Stimulated activated CD8-positive, alpha-beta memory T cell treated with anti-CD3 and anti-CD28 coated beads, Interleukin-7, amount 100 ng/mL, for 48 hours (primary cell): ENCODE measurements around the gene C19orf81.
A peak's percentile ranks its signal among the peaks of the same experiment; 100 is the strongest.

Experiments
- DNase-seq, 2 donors: peaks; one replicate each; pipeline ENCODE4 v3.0.0-alpha.2; 2020; ENCODE audit warnings: low read depth in 1 of 2; ENCODE audit errors: extremely low read depth in 1 of 2

C19orf81 gene

DNA sequence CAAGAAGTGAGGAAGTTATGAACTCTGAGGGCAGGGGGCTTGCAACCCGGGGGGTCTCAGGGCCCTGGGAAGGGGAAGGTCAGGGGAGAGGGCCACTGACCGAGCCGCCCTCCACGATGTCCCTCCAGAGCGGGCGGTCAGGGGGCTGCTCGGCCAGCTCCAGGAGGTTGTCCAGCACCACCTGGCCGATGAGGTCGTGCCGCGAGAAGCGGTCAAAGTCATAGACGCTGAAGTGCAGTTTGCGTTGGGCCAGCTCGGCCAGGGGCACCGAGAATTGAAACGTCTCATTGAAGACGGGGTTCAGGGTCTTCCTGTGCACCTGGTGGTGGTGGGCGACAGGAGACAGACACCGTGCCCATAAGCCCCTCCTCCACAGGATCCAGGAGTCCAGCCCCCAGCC lies 20.1 kb upstream of the C19orf81 start:
- DNase-seq, result no peak

DNA sequence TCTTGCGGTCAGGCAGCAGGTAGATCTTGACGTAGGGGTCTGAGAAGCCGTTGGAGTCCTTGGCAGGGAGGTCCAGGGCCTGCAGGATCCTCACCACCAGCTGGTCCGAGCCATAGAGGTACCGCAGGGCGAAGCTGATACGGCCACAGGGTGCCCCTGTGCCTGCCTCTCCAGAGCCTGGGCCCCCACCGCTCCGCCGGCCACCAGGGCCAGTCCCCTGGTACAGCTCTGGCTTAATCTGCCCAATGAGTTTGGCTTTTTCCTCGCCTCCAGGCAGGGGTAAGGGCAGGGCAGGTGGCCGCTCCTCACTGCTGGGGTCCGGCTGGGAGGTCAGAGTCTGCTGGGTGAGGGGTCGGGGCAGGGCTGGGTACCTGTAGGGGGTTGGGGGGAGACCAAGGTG lies 19.4 kb upstream of the C19orf81 start:
- no peak for DNase-seq

- DNase-seq, result no peak
Measured at GRCh38 chr19:50632151-50632835, 17.0 kb upstream of the C19orf81 start.

- no peak for DNase-seq
Measured at GRCh38 chr19:50633359-50633758, 15.9 kb upstream of the C19orf81 start.

DNA sequence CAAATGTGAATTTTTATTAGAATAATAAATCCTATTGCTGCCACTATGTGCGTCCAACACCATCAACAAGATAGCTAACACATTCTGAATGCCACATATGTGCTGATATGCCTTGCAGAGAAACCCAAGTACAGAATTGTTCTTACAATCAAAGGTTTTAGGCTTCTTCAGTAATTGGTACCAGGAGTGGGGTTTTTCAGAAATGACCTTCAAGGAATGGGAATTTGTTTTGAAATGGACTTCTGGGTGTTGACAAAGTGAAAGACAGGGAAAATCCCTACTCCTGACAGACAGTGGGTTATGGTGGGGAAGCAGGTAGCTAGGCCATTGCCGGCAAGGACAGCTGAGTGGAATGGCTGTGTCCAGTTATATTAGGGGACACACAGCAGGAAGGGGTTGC lies 15.3 kb upstream of the C19orf81 start:
- no peak for DNase-seq

DNA sequence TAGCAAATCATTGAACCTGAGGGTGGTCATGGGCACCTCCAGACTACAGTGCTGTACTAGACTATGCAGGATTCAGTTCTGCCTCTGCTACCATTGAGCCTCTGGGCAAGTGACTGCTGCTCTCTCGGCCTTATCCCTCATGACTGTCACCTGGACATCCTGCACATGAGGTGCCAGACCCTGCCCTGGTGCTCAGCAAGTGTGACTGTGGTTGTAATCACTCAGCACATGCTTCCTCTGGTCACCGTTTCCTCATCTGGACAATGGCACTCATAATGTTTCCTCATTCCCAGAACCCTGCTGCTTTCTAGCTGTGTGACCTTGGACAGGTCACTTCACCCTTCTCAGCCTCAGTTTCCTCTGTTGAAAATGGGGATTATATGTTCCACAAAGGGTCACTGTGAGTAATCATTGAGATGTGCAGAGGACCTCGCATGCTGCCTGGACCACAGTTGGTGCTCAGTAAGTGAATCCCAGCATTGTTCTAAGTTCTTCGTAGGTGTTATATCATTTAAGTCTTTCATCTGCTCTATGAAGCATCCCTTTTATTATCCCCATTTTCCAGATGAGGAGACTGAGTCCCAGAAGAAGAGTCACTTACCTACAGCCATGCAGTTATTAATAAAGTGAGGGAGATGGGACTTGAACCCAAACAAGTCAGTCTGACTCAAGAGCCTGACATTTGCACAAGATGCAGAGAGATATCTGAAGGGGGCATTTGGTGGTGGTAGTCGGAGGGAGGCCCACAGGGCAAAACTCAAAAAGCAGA lies 12.7 kb upstream of the C19orf81 start:
- DNase-seq, result no peak

- DNase-seq, result no peak
Measured at GRCh38 chr19:50638600-50638999, 10.6 kb upstream of the C19orf81 start.

- peak in 1 of 2 donors; percentile 19 for DNase-seq
Measured at GRCh38 chr19:50639121-50640112, 9.8 kb upstream of the C19orf81 start, which contains the start of gene SYT3. SYT3 (minus strand) TSS chr19:50639881; CDS start chr19:50637411, 2,470 bp downstream.

- no peak for DNase-seq
Measured at GRCh38 chr19:50640368-50640767, 8.9 kb upstream of the C19orf81 start.

- no peak for DNase-seq
Measured at GRCh38 chr19:50644315-50644915, 4.8 kb upstream of the C19orf81 start.

GRCh38 chr19:50645107-50645506 lies 4.1 kb upstream of the C19orf81 start:
- DNase-seq, result no peak

DNA sequence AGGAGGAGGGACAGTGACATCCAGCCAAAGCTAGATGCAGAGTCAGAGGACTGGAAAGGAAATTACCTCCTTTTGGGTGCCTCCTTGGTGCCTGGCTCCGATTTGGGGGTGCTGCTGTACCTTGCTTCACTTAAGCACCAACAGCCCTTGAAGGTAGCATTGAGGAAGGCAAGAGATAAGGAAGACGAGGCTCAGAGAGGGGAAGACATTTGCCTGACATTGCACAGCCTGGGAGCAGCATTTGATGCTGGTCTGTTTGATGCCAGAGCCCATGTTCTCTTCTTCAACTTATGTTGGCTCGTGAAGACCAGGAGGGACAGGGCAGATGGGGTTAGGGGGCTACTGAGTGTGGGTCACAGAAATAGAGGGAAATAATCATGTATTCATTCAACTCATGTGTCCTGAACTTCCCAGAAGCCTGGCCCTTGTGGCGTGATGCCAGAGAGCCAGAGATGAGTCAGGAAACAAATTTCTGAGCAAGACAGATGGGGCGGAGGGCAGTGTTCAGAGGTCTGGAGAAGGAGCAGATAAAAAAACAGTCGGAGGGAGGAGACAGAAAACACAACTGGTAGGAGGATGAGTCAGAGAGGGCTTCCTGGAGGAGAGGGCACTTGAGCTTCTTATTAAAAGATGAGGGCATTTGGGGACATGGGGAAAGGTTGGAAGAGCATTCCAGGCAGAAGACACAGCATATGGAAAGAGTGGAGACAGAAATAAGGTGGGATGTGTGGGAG lies 3.0 kb upstream of the C19orf81 start:
- DNase-seq, result no peak

GRCh38 chr19:50647879-50648615 lies 1.2 kb upstream of the C19orf81 start:
- DNase-seq, result no peak

DNA sequence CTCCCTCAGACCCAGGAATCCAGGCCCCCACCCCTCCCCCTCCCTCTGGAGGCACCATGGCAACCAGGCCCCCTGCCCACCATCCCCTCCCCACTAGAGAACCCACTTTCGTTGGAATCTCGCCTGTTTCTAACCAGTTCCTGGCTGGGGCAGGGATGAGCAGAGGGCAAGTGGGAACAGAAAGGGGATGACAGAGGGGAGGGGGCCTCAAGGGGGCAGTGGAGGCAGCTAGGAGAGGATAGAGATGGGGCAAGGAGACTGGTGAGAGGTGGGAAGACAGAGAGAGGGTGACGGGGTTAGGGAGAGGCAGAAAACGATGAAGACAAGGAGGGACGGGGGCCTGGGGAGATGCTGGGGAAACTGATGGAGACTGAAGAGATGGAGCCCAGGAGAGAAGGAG lies 586 bp upstream of the C19orf81 start:
- DNase-seq, result no peak

GRCh38 chr19:50651174-50651573 lies 1.9 kb downstream of the C19orf81 start:
- no peak for DNase-seq

GRCh38 chr19:50652722-50653121 lies 3.5 kb downstream of the C19orf81 start:
- no peak for DNase-seq

DNA sequence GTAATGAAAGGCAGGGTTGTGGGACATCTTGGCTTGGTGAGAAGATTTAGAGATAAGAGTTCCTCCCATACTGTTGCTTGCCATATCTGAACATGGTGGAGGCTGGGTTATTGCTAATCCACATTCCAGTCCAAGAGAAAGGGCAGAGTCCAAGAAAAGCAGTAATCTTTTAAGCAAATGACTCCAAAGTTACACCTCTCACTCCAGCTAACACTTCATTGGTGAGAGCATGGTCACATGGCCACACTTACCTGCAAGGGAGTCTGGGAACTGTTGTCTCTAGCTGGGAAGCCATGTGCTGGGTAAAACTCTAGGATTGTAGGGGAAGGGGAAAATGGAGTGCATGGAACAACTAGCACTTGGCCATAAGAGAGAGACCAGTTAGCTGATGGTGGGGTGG lies 5.6 kb downstream of the C19orf81 start:
- DNase-seq, result no peak

DNA sequence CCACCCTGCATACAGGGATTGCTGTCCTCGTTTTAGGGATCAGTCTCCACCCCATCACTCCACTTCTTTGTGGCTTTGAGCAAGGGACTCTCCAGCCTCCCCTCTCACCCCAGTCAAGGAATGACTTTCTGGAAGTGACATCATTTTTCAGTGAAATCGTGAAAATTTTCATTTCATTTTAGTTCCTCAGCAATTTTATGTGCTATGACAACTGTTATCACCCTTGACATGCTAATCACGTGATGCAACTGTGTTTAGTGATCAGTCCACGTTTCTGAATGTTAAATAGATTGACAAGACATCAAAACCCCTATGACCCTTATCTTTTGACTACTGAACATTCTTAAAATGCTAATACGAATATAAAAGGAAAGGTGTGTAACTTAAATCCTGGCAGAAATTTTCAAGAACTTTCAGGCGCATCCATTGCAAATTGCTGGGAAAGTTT lies 8.0 kb downstream of the C19orf81 start:
- no peak for DNase-seq

DNA sequence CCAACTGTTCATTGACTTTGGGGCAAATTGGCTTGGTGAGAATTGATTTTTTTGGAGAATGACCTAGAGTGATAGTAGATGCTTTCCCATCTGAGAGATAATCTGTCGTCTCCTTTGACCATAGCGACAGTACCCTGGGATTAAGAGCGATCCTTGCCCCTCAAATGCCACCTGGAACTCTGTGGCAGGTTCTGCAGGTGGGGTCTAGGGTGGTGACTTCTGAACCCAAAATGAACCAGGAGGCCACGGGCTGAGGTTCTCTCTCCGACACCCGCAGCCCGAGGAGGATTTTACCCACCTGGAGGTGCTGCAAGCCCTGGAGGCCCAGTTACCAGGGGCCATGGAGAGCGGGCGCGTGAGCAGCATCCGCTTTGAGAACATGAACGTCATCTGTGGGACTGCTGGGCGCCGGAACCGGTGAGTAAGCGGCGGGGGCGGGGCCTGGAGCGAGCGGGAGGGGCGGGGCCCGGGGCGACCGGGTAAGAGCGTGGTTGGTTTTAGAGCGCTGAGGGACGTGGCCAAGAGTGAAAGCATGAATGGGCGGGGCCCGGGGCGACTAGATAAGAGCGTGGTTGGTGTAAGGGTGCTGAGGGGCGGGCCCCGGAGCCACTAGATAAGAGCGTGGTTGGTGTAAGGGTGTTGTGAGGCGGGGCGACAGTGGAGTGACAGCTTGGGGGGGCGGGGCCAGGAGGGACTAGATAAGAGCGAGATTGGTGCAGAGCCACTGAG lies 8.6 kb downstream of the C19orf81 start:
- peak; percentile 76 to 92 for DNase-seq
